HUES6 (cell line): Measurements from ENCODE around the gene NLRC5.

Experiments used
- H3K27ac ChIP-seq: 2 replicates; pipeline ENCODE4 v1.7.0; 2013; ENCODE audit warnings: low read depth, mild to moderate bottlenecking, low read length, inconsistent platforms
- H3K27me3 ChIP-seq: 2 replicates; pipeline ENCODE4 v1.6.1; 2013; ENCODE audit warnings: low read length; ENCODE audit not compliant: control insufficient read depth, insufficient read depth
- H3K36me3 ChIP-seq: 2 replicates; pipeline ENCODE4 v1.6.1; 2013; ENCODE audit warnings: low read length; ENCODE audit not compliant: control insufficient read depth, insufficient read depth
- H3K4me1 ChIP-seq: 2 replicates; pipeline ENCODE4 v1.6.1; 2013; ENCODE audit warnings: low read length; ENCODE audit not compliant: control insufficient read depth, insufficient read depth
- H3K4me3 ChIP-seq: 2 replicates; pipeline ENCODE4 v1.5.1; 2013; ENCODE audit warnings: low read depth, low read length
- H3K9ac ChIP-seq: one replicate; pipeline ENCODE4 v1.6.1; 2013; ENCODE audit warnings: mild to moderate bottlenecking, low read length
- H3K9me3 ChIP-seq: 2 replicates; pipeline ENCODE4 v1.6.1; 2013; ENCODE audit warnings: low read depth, low read length; ENCODE audit not compliant: control insufficient read depth, insufficient read depth

NLRC5 gene, protein sequence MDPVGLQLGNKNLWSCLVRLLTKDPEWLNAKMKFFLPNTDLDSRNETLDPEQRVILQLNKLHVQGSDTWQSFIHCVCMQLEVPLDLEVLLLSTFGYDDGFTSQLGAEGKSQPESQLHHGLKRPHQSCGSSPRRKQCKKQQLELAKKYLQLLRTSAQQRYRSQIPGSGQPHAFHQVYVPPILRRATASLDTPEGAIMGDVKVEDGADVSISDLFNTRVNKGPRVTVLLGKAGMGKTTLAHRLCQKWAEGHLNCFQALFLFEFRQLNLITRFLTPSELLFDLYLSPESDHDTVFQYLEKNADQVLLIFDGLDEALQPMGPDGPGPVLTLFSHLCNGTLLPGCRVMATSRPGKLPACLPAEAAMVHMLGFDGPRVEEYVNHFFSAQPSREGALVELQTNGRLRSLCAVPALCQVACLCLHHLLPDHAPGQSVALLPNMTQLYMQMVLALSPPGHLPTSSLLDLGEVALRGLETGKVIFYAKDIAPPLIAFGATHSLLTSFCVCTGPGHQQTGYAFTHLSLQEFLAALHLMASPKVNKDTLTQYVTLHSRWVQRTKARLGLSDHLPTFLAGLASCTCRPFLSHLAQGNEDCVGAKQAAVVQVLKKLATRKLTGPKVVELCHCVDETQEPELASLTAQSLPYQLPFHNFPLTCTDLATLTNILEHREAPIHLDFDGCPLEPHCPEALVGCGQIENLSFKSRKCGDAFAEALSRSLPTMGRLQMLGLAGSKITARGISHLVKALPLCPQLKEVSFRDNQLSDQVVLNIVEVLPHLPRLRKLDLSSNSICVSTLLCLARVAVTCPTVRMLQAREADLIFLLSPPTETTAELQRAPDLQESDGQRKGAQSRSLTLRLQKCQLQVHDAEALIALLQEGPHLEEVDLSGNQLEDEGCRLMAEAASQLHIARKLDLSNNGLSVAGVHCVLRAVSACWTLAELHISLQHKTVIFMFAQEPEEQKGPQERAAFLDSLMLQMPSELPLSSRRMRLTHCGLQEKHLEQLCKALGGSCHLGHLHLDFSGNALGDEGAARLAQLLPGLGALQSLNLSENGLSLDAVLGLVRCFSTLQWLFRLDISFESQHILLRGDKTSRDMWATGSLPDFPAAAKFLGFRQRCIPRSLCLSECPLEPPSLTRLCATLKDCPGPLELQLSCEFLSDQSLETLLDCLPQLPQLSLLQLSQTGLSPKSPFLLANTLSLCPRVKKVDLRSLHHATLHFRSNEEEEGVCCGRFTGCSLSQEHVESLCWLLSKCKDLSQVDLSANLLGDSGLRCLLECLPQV (N-terminal part only)

DNA sequence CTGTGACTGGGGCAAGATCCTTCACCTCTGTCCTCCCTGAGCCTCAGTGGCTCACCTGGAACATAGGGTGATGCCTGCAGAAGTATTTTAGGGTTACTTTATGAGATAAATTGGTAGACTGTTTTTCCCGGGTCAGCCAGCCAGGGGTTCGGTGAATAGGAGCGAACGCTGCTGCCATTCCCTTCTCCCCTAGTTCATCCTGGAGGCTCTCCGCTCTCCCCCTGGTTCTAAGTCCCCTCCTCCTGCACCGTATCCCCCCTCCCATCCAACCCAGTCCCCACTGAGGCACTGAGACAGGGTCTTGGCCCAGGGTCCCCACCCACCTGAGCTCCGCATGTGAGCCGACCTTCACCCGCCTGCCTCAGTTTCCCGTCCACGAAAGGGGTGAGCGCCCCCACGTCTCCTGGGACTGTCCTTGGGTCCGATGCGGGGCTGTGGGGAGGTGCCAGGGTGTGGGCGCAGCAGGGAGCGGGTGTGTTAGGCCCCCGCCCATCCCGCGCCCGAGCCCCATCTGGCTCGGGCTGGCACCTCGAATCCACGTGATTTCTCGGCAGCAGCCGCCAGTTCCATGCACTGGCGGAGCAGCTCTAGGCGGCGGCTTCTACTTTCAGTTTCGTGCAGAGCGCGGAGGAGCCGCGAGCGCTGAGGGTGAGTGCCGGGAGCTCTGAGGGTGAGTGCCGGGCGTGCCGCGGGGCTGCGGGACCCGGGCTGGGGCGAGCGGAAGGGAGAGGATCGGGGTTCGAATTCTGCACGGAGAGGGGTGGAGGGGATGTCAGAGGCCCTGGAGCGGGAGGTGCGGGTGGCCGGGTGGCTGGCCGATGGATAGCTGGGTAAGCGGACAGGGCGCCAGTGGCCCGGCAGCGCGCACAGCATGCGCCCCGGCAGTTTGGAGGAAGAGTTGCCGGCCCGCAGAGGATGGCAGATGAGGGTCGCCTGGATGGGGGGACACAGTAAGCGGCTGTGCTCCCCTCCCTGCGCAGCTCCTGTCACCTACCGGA, at the start of gene NLRC5:
NLRC5 (plus strand) TSS at position 610 of the 998 bp plus-strand sequence. CDS start 31,156 bp downstream, outside the sequence.
- Histone ChIP-seq H3K27me3 (peaks cover 43% of the 10 kb centered on the region), H3K9me3 (no peaks in the 10 kb centered on the region), H3K4me3 (peak within 1 kb of the TSS; percentile 78), H3K9ac (peak within 1 kb of the TSS; percentile 56), H3K4me1 (peaks cover 20% of the 10 kb centered on the region), H3K27ac (no peak within 1 kb of the TSS), H3K36me3 (no peaks in the 10 kb centered on the region)

DNA sequence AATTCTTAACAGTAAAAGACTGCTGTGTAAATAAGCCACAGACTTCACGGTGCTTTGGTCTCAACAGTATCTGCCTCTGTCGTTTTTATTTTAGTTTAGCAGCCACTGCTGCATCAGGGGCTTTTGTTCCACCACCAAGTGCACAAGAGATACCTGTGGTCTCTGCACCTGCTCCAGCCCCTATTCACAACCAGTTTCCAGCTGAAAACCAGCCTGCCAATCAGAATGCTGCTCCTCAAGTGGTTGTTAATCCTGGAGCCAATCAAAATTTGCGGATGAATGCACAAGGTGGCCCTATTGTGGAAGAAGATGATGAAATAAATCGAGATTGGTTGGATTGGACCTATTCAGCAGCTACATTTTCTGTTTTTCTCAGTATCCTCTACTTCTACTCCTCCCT, 49.6 kb upstream of the NLRC5 start:
- Histone ChIP-seq H3K36me3 (peaks cover 98% of the 10 kb centered on the region), H3K4me3 (no peak overlapping the region), H3K9me3 (no peaks in the 10 kb centered on the region), H3K27ac (no peak overlapping the region), H3K4me1 (no peaks in the 10 kb centered on the region), H3K9ac (no peak overlapping the region), H3K27me3 (no peaks in the 10 kb centered on the region)

DNA sequence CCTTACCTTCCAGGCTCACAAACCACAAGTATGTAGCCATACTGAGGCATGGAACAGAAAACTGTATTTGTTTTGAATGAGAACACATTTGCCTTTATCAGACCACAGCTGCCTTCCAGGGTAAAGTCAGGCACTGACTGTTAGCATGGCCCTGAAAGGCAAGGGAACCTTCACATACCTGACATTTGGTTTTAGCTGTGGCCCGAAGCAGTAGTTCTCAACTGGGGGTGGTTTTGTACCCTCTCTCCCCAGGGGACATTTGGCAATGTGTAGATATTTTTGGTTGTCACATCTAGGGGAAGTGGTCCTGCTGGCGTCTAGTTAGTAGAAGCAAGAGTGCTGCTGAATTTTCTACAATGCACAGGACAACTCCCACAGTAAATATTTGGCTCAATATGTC, 48.3 kb upstream of the NLRC5 start:
- Histone ChIP-seq H3K27ac (no peak overlapping the region), H3K36me3 (peaks cover 94% of the 10 kb centered on the region), H3K27me3 (no peaks in the 10 kb centered on the region), H3K9me3 (no peaks in the 10 kb centered on the region), H3K4me3 (no peak overlapping the region), H3K4me1 (no peaks in the 10 kb centered on the region), H3K9ac (no peak overlapping the region)

DNA sequence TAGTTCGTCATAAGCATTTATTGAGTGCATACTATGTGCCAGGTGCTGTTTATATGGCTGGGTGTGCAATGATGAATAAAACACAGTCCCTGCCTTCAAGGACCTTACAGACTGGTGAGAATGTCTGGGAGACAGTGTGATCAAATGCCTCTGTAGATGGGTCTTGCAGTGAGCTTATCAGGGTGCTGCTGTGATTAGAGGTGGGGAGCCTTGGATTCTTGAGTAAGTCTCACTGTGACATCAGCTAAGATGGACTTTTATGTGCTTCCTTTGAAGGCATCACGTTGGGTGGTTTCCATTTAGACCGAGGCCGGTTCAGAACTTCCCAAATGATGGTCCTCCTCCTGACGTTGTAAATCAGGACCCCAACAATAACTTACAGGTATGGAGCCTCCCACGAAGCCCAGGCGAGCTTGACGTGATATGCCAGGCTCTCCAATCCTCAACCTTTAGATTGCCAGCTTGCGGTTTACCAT, 47.5 kb upstream of the NLRC5 start:
- Histone ChIP-seq H3K27ac (no peak overlapping the region), H3K36me3 (peaks cover 86% of the 10 kb centered on the region), H3K27me3 (no peaks in the 10 kb centered on the region), H3K4me3 (no peak overlapping the region), H3K4me1 (no peaks in the 10 kb centered on the region), H3K9me3 (no peaks in the 10 kb centered on the region), H3K9ac (no peak overlapping the region)

DNA sequence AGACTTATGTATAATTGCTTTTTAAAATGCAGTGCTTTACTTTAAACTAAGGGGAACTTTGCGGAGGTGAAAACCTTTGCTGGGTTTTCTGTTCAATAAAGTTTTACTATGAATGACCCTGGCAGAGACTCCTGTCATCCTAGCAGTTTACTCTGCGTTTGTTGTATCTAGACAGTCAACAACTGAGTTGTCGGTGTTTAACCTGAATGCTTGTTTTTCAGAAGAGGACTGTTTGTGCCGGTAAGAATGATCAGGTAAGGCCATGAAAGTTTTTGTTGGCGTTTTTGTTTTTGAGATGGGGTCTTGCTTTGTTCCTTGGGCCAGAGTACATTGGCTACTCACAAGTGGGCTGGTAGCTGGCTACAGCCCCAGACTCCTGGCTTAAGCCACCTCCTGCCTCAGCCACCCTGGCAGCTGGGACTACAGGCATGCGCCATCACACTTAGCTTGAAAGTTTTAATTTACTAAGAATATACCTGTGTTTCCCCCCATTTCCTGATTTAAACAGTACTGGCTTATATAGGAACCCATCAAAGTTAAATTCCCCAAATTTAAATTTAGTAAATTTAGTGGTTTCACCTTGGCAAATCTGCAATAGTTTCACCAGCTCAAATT, 45.5 kb upstream of the NLRC5 start:
- Histone ChIP-seq H3K9ac (no peak overlapping the region), H3K27ac (no peak overlapping the region), H3K36me3 (peaks cover 67% of the 10 kb centered on the region)

DNA sequence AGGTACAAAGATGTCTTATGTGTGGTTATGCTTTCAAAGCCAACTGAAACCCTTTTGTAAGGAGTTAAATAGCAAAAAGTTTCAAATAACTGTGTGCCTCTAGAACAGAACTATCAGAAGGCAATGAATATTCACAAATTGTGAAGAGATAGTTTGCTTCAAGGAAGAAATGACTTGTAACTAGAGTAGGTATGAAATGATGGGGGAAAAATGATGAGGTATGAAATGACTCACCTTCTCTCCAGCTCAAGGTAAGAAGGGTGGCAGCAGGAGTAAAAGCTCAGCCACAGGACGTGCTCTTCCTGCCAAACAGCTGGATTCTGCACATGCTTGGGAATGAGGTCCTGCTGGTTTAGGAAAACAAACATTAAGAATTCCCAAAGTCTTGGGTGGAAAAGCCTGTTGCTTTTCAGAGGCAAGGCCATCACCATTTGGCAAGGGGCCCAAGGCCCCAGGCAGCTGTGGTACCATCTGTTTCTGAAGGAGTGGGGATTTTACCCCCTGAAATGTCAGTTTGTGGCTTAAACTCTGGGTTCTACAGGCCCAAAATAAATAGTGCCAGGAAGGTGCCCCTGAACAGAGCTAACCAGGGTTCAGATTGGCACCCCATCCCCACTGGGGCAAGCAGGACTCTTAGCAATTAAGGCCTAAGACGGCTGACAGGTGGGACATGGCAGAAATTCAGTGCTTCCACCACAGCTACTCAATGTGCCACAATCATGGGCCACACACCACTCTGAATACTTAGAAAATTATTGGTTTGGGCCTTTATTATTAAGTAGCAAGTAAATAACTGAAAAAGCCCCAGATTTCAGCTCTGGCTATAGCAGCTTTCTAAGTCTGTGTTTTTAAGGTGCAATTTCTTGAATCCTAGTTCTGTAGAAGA, 44.2 kb upstream of the NLRC5 start:
- no peak overlapping the region for H3K4me3 ChIP-seq
- no peaks in the 10 kb centered on the region for H3K27me3 ChIP-seq
- peaks cover 53% of the 10 kb centered on the region for H3K36me3 ChIP-seq
- 0 out of 2 replicates have a peak, but pooled peaks cover 5% of the 10 kb centered on the region for H3K4me1 ChIP-seq
- H3K9me3 ChIP-seq, result no peaks in the 10 kb centered on the region
- H3K27ac ChIP-seq, result no peak overlapping the region
- no peak overlapping the region for H3K9ac ChIP-seq

More for the DNA sequence above, 45.5 kb upstream of the NLRC5 start:
- H3K4me1 ChIP-seq, result 0 out of 2 replicates have a peak, but pooled peaks cover 5% of the 10 kb centered on the region
- H3K9me3 ChIP-seq, result no peaks in the 10 kb centered on the region
- no peak overlapping the region for H3K4me3 ChIP-seq
- no peaks in the 10 kb centered on the region for H3K27me3 ChIP-seq

DNA sequence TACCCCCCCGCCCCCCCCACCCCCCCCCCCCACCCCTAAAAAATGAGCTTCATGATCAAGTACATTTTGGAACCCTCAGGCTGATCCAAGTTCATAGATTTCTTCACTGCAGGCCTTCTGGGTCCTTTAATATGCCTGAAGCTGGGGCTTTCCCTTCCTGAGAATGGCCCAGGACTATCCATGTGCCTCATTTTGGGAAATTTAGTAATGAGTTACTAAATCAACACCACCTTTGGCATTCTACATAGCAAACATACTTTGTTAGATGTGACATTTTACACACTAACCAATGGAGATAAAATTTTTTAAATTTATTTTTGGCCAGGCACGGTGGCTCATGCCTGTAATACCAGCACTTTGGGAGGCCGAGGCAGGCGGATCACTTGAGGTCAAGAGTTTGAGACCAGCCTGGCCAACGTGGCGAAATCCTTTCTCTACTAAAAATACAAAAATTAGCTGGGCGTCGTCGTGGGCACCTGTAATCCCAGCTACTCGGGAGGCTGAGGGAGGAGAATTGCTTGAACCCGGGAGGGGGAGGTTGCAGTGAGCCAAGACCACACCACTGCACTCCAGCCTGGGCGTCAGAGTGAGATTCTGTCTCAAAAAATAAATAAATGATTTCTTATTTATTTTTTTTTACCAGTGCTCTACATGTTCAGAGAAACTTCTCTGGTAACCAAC, 43.4 kb upstream of the NLRC5 start:
- peaks cover 45% of the 10 kb centered on the region for H3K36me3 ChIP-seq
- no peak overlapping the region for H3K4me3 ChIP-seq
- H3K4me1 ChIP-seq, result 0 out of 2 replicates have a peak, but pooled peaks cover 5% of the 10 kb centered on the region
- H3K27ac ChIP-seq, result no peak overlapping the region
- no peak overlapping the region for H3K9ac ChIP-seq
- no peaks in the 10 kb centered on the region for H3K9me3 ChIP-seq
- H3K27me3 ChIP-seq, result no peaks in the 10 kb centered on the region

DNA sequence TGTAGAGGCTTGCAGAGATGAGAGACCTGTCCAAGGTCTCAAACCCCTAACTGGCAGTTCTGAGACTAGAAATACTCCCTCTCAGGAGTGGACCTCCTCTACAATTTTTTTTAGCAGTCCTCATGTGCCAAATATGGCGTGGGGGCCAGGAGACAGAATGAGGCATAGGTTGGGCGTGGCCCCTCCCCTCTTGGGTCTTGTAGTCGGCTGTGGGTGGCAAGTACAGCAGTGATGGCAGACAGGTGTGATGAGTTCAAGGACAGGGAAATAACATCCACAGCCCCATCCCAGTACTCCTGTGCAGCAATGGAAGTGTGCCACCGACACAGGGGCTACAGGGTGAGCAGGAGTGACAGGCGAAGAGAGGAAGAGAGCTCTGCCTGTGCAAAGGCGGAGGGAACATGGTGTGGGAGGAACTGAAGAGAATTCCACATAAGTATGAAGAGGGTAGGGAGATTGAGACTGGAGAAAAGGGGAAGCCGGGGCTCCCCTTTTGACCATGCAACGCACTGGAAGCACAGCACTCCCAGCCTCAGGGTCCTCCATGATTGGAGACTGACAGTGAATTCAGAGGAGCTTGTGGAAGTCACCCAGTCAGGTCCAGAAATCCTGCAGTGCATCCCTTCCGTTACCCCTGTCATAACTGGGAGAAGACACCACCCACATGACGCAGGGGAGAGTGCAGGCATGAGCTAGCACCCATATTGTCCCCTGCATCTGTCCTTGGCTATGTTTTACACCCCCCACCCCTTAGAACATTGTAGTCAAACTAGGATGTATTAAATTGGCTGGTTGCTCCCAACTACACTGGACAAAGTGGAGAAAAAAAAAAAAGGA, 42.4 kb upstream of the NLRC5 start:
- H3K27ac ChIP-seq, result no peak overlapping the region
- H3K4me3 ChIP-seq, result no peak overlapping the region
- no peaks in the 10 kb centered on the region for H3K27me3 ChIP-seq
- H3K4me1 ChIP-seq, result 0 out of 2 replicates have a peak, but pooled peaks cover 5% of the 10 kb centered on the region
- no peaks in the 10 kb centered on the region for H3K9me3 ChIP-seq
- peaks cover 36% of the 10 kb centered on the region for H3K36me3 ChIP-seq
- H3K9ac ChIP-seq, result no peak overlapping the region
